Stimulated activated CD4-positive, alpha-beta T cell treated with anti-CD3 and anti-CD28 coated beads, Interleukin-15, amount 100 ng/mL, for 1 hour (primary cell): Measurements from ENCODE around the gene PDGFA.

ENCODE experiments used
- DNase-seq, 2 donors: peaks; one replicate each; pipeline ENCODE4 v3.0.0-alpha.2; 2020; ENCODE audit warnings: low read depth in 1 of 2, low spot score in 1 of 2

The PDGFA gene

DNA sequence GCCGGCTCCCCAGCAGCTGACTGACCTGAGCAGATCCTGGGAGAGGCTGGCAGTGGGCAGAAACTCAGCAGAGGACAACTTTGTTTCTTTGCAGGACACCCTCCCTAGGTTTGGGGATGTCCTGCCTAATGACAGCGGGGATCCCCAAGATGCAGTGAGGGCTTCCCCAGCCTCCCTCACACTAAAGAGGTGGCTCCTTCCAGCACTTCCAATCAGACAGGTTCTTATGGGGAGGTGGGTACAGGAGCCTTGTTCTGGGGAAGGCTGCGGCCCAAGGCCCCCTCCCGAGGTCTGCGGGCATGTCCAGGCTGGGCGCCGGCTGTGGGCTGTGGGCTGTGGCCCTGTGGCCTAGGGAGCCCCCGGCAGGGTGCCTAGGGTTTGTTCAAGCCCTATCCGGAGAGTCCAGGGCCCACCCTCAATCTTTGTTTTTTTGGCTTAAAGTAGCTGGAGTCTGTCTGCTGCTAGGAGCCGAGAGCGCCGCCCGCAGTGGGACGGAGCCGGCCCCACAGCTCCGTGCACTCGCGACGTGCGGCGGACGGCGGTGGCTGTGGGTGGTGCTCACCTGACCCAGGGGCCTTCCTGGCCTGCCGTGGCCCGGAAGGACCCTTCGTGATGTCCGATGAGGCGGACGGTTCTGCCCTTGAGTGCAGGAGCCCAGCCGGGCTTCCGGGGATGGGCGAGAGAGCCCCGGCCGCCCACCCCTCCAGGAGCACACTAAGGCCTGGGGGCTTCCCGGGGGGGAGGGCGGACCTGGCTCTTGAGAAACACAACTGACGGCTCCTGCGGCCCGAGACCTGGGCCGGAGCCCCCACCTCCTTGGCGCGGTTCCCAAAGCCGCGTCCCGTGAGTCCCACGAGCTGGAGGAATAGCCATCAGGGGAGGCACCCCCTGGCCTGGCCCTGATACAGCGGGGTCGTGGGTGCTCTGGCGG, 57.2 kb downstream of the PDGFA start:
- no peak for DNase-seq

DNA sequence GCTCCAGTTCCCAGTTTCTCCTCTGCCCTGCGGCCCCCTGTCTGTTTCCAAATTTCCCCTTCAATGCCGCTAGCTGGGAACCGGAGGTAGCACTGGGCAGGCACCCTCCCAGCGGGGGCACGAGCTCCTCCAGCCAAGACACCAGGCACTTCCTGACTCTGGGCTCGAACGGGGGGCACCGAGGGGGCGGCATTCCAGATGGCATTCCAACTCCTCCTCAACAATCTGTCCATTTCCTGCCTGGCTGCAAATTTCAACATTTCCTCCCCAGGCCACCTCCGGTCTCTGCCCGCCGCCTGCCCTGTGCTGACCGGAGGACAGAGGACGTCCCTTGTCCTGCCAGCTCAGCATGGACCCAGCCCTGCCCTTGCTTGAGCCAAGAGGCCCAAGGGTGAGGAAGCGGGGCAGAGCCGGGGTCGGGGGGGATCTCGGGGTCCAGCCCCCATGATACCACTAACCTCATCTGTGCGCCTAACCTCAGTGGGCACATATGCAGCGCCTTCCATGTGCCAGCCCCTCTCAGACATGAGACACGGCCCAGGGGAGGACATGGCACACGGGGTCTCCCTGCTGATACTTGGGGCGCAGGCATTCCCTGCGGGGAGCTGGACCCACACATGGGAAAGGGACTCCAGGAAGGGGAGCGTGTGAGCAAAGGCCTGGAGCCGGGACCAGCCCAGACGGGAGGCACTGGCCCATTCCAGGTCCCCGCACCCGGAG, 58.0 kb downstream of the PDGFA start:
- DNase-seq = no peak

DNA sequence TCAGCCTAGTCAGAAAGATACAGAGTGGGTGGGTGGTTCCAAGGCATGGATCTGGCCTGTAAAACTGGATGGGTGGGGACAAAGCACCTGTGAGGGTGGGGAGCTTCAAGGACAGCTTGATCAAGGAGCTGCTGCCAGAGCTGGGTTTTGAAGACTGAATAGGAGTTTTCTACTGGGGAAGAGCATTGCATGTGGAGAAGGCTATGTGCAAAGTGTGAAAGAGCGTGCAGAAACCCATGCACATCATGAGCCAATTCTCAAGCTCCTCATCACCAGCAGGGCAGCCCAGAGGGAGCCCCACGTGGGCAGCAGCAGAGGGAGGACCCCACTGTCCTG, 58.6 kb downstream of the PDGFA start:
- no peak for DNase-seq

DNA sequence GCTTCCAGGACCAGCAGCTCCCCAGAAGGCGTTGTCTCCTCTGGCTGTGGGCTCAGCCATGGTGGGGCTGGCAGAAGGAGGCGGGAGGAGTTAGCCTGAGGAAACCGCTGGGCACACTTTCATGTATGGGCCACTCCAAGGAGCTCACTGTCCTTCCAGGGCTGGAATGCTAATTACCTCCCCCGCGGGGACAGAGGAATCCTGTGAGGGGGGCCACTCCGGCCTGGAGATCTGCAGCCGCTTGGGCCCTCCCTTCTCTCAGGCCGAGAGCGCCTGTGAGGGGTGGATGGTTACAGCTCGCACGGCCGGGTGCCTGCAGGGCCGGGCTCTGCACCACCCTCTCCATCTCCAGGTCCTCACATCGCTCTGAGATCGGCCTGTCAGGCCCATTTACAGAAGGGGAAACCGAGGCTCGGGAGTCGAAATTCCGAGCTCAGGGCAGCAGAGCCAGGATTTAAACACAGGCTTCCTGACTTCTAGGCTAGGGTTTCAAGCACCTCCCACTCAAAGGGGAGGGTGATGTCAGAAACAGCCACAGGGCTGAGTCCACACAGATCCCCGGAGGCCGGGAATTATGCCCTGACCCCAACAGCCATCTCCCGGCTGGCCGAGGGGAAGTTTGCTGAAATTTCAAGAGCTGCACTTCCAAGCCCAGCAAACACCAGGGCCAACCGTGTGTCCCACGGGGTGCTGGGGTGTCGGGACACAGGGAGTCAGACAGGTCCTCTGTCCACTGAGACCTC, 59.1 kb downstream of the PDGFA start:
- no peak for DNase-seq

DNA sequence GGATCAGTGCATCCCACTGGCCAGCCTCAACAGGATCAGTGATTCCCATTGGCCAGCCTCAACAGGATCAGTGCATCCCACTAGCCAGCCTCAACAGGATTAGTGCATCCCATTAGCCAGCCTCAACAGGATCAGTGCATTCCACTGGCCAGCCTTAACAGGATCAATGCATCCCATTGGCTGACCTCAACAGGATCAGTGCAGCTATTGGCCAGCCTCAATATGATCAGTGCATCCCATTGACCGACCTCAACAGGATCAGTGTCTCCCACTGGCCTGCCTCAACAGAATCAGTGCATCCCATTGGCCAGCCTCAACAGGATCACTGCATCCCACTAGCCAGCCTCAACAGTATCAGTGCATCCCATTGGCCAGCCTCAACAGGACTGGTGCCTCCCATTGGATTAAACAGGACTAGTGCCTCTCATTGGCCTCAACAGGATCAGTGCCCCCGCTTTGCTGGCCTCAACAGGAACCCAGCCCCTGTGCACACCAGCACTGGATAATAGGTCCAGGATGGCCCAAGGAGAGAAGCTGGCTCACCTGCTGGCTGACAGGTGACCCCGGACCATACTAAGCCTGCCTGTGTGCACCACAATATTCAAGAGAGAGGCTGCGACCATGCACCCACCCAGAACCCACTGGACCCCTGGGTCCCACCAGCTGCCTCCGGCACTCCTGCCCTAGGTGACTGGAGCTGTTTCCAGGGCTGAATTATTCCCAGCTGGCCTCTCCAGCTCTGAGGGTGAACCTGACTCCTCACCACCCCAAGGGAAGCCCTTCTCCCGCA, 59.9 kb downstream of the PDGFA start:
- DNase-seq = no peak

DNA sequence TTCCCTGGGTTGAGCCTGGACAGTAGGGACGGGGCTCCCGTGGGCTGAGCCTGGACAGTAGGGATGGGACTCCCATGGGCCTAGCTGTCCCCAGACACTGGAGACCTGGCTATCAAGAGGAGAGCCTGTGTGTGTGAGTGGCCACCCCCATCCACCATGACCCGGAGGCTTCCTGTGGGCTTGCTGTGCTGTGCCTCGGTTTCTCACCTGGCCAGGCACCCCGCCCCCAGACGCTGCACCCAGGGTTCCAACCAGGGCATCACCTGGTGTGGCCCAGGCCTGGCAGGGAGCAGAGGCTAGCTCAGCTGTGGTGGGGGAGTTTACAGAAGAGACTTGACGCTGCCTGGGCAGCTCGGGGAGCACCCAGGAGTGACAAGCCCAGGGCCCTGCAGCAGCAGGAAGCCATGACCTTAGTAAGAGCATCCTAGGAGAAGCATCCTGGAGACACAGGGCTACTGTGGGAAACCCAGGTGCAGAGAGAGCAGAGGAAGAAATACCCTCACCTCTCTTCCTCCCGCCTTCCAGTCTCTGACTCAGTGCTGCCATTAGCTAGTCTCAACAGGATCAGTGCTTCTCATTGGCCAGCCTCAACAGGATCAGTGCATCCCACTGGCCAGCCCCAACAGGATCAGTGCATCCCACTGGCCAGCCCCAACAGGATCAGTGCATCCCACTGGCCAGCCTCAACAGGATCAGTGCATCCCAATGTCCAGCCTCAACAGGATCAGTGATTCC, 61.0 kb downstream of the PDGFA start:
- no peak for DNase-seq

DNA sequence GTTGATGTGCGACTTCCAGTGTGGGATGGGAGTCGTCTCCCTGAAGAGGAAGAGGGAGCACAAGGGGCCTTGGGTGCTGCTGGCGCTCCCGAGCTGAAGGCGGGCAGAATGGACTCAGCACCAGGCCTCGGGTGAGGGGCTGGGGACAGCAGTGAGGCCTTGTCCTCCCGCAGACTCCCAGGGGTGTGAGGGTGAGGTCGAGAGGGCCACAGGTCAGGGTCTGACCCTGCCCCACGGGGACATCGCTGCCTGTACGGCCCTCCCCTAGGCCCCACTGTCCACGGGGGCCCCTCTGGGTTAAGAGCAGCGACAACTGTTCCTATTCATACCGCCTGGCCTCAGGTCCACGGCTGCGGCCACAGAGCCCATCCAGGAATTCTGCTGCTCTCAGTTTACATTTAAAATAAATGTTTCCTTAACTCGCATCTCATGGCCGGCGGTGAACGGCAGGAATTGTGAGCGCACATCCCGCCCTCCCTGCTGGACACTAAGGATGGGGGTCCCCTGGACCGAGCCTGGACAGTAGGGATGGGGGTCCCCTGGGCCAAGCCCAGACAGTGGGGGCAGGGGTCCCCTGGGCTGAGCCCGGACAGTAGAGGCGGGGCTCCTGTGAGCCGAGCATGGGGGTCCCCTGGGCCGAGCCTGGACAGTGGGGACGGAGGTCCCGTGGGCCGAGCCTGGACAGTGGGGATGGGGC, 61.7 kb downstream of the PDGFA start:
- no peak for DNase-seq

DNA sequence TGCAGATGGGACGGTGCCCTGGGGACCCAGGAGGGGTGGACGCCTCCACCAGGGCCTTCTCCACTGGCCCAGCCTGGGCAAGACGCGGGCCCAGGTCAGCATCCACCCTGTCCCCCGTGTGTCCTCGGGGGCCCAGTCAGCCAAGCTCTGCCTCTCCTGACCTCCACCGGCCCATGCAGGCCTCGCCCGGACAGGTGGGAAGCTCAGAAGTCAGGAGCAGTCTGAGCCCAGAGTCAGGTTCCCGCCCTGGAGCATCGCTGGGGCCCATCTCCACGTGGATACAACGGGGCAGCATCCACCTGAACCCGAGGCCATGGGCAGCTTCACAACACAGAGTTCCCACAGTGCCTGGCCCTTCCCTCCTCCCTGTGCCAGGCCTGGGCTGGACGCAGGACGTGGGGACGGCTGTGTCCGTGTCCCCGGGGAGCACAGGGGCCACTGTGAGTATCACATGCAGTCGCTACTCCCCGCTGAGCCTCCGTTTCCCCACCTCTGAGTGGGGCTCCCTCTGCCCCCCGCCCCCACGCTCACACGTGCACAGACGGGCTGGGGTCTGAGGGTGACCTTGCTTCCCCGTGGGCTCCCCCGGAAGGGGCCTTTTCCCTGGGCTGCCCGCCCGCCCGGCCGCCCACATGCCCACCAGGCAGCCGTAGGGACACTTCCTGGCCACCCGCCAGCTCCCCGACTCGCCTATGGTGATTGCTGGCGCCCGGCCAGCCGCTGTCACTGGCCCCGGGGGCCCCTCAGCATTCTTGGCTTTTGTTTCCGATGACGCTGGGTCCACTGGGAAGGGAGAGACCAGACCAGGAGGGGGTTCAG, 64.3 kb downstream of the PDGFA start:
- no peak for DNase-seq

DNA sequence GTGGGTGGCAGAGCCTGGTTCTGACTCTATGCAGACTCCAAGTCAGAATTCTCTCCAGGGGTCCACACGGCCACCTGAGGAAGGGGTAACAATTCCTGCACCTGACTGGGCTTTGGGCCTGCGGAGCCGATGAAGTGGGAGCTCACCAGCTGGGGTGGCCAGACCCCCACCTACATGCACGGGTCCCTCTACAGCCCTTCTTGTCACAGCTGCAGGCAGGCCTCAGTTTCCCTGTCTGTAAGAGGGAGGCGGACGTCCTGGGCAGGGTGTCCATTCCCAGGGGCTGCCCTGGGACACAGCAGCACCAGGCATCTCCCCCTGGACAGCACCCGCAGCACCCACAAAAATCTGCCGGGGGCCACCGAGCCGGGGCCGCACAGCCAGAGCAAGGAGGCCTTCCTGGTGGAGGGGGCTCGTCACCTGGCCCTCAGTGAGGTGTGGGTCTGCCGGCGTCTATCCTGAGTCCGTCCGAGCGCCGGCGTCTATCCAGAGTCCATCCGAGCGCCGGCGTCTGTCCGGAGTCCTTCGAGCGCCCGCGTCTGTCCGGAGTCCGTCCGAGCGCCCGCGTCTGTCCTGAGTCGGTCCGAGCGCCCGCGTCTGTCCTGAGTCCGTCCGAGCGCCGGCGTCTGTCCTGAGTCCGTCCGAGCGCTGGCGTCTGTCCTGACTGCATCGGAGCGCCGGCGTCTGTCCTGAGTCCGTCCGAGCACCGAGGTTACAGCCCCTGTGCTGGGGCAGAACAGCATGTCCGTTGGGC, 65.1 kb downstream of the PDGFA start:
- no peak for DNase-seq

DNA sequence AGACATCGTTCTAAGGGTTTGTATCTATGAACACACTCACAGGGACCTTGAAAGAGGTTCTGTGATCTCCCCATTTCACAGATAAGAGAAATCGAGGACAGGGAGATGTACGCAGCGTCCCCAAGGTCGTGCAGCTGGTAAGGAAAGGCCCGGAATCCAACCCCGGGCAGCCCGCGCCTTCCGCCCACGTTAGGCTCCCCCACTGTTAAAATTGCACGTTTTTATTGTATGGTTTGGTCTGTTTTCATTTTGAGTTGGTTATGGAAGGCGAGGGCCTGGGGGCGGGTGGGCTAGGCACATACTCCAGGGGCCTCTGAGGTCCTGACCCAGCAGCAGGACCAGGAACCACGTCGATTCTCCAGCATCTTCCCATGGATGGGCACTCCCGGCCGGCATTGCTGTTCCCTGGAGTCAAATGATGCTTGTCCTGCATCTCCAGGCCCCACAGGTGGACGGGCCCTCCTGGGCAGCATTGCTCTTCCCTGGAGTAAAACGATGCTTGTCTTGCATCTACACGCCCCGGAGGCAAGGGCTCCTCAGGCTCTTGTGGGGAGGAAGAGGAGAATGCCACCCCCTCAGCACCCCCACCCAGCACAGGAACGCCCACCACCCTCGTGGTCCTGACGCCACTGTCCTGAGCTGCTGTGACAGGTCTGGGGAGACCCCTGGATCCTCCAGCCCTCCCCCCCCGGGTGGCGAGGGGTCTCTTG, 65.9 kb downstream of the PDGFA start:
- no peak for DNase-seq

DNA sequence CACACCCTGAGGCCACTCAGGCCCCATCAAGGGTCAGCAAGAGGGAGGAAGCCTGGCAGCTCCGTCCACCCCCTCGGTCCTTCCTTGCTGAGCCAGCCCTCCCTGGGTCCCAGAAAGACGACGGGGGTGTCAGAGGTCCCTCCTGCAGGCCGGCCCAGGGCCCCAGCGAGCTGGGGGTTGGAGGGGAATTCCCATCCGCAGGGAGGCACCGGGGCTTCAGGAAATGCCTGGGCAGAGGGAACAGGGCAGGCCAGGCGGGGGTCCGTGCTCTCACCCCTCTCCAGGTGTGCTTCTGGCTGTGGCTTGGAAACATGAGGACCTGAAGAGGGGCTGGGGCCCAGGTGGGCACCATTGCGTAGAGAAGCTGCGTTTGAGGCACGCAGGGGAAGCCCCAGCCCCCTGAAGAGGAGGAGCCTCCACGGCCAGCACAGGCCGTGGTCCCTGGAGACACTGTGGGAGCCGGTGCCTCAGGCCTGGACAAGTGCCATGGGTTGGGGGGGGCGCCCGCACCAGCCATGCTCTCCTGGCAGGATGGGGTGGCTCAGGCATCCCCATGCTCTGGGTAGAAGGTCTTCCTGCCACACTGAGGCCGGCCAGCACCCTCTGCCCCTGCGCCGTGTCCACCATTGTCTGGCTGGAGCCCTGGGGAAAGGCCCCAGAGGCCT, 66.7 kb downstream of the PDGFA start:
- no peak for DNase-seq

DNA sequence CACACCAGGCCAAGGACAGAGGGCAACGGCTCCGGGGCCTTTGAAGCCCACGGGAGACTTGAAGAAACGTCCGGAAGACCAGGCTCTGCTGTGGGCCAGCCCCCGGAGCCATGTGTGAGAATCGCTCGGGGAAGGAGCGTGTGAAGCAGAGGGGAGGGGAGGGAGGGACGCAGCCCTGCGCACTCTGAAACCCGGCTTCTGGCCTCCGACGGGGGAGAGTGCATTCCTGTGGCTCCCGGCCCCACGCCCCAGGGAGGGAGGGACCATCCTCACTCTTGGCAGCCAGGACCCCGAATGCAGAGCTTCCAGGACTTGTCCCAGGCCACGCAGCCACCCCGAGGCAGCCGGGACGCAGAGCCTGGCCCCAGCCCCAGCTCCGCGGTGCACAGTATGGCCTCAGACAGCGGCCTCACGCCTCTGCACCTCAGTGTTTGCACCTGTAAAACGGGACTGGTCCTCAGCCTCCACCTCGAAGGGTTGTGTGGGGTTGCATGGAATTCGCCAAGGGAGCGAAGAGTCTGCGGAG, 67.4 kb downstream of the PDGFA start:
- no peak for DNase-seq

DNA sequence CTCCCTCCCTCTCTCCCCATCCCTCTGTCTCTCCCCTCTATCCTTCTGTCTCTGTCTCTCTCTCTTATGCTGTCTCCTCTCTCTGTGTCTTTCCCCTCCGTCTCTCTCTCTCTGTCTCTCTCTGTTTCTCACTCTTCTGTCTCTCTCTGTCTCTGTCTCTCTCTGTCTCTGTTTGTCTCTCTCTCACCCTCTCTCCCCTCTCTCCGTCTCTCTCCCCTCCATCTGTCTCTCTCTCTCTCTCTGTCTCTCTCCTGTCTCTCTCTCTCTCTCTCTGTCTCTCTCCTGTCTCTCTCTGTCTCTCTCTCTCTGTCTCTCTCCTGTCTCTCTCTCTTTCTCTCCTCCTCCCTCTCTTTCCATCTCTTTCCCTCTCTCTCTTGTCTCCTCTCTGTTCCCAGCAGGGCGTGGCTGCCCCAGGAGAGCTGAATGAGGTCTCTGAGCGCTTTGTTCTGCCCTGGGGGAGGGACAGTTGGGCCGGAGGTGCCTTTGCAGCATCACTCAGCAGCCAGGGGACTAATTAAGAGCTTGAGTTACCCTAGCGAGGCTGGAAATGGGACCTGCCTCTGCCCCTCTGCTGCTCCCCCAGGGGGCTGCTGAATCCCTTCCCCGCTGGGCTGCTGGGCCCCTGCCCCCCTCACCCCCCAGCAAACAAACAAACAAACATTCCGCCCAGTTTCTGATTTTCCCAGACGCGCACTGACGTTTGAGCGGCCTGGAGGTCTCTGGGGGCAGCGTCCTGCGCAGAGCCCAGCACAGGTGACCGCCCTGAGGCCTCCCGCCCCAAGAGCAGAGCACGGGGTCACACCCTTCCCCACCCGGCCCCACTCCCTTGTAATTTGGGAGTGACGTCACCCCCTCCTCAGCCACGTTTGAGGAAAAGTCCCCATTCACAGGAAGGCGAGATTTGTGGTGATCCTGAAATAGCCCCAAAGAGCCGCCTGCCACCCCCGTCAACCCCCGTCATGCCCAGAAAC, 68.1 kb downstream of the PDGFA start:
- no peak for DNase-seq

DNA sequence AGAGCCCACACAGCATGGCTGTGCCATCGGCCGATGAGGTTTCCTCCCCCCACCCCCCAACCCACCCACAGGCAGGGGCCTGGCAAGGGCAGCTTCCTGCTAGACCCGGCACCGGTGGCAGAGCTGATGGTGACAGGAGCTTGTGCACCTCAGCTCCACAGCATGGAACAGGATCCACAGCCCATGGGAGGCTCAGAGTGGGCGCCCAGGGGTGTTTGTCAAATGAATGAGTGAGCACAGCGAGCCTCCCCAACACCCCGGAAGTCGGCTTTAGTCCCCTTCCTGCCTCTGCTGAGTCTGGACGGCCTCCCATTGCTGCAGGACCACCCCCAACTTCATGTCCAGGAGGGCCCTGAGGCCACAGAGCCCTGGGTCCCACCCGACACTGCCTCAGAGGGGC, 68.9 kb downstream of the PDGFA start:
- no peak for DNase-seq

DNA sequence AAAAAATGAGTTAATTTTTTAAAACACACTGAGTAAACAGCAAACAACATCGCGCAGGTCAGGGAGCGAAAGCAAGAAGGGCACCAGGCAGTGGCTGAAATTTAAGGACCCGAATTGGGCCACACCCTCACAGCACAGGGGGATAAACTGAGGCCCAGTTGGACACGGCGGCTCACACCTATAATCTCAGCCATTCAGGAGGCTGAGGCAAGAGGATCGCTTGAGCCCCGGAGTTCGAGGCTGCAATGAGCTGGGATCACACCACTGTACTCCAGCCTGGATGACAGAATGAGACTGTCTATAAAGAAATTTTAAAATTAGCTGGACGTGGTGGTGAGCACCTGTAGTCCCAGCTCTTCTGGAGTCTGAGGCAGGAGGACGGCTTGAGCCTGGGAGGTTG, 69.6 kb downstream of the PDGFA start:
- DNase-seq = no peak
